GM23338 (cell line): ENCODE data around the gene TUFT1. TPM values are rescaled to one million over a fixed set of nuclear protein-coding genes. Genes with fewer than 3 reads are reported as not detected.

Experiments
- ATAC-seq: fragments of 200-7000 bp; cut with Tn5 transposase; 3 replicates; pipeline ENCODE4 v1.9.1; 2020
- DNase-seq: peaks from one replicate; pipeline ENCODE4 v3.0.0-alpha.2; 2015; ENCODE audit warnings: low spot score
- H2AFZ ChIP-seq: fragments of 200-600 bp; sonication (generic); 2 replicates; pipeline ENCODE4 v1.8.0; 2016; ENCODE audit warnings: antibody characterized with exemption, mild to moderate bottlenecking, moderate library complexity
- H3F3A ChIP-seq: fragments of 200-600 bp; sonication (generic); replicated peaks from 2 replicates; pipeline ENCODE4 v1.8.0; 2017; ENCODE audit warnings: antibody characterized with exemption, mixed run types, low read depth
- H3K27ac ChIP-seq: fragments of 200-600 bp; sonication (generic); 2 replicates; pipeline ENCODE4 v1.6.1; 2016; ENCODE audit warnings: low read depth
- H3K27me3 ChIP-seq: fragments of 200-600 bp; sonication (generic); 2 replicates; pipeline ENCODE4 v1.8.0; 2016; ENCODE audit warnings: mild to moderate bottlenecking, mixed run types, moderate library complexity; ENCODE audit not compliant: insufficient read depth
- H3K36me3 ChIP-seq: fragments of 200-600 bp; sonication (generic); 2 replicates; pipeline ENCODE4 v1.8.0; 2016; ENCODE audit warnings: mild to moderate bottlenecking; ENCODE audit not compliant: insufficient read depth
- H3K4me1 ChIP-seq: fragments of 200-600 bp; sonication (generic); 2 replicates; pipeline ENCODE4 v1.8.0; 2016; ENCODE audit warnings: mild to moderate bottlenecking, moderate library complexity; ENCODE audit not compliant: insufficient read depth
- H3K4me2 ChIP-seq: fragments of 200-600 bp; sonication (generic); 2 replicates; pipeline ENCODE4 v1.7.1; 2017; ENCODE audit warnings: mixed run types
- H3K4me3 ChIP-seq: fragments of 200-600 bp; sonication (generic); 2 replicates; pipeline ENCODE4 v1.6.1; 2016; ENCODE audit warnings: mixed run types
- H3K79me2 ChIP-seq: fragments of 200-600 bp; sonication (generic); replicated peaks from 2 replicates; pipeline ENCODE4 v1.8.0; 2017; ENCODE audit warnings: mild to moderate bottlenecking; ENCODE audit not compliant: insufficient read depth
- H3K9me2 ChIP-seq: fragments of 200-600 bp; sonication (generic); 2 replicates; pipeline ENCODE4 v1.8.0; 2017; ENCODE audit not compliant: insufficient read depth
- H4K20me1 ChIP-seq: fragments of 200-600 bp; sonication (generic); replicated peaks from 2 replicates; pipeline ENCODE4 v1.8.0; 2017; ENCODE audit warnings: mild to moderate bottlenecking; ENCODE audit not compliant: insufficient read depth
- H3K27ac Mint-ChIP-seq: 2 replicates; pipeline ENCODE4 v1.8.0; 2020; ENCODE audit warnings: inconsistent platforms, mild to moderate bottlenecking, moderate library complexity, mixed read lengths
- H3K27me3 Mint-ChIP-seq: 3 replicates; pipeline ENCODE4 v1.8.0; 2022; ENCODE audit warnings: low read depth, mild to moderate bottlenecking, moderate library complexity, mixed read lengths, inconsistent platforms; ENCODE audit not compliant: insufficient read depth, poor library complexity
- H3K36me3 Mint-ChIP-seq: 3 replicates; pipeline ENCODE4 v1.8.0; 2021; ENCODE audit warnings: low read depth, mild to moderate bottlenecking, inconsistent platforms, moderate library complexity, mixed read lengths
- H3K4me1 Mint-ChIP-seq: 3 replicates; pipeline ENCODE4 v1.8.0; 2020; ENCODE audit warnings: mild to moderate bottlenecking, inconsistent platforms, mixed read lengths
- H3K4me3 Mint-ChIP-seq: 3 replicates; pipeline ENCODE4 v1.8.0; 2021; ENCODE audit warnings: moderate library complexity, mild to moderate bottlenecking, inconsistent platforms, mixed read lengths
- H3K9me3 Mint-ChIP-seq: 3 replicates; pipeline ENCODE4 v1.8.0; 2020; ENCODE audit warnings: moderate library complexity, mild to moderate bottlenecking, inconsistent platforms, mixed read lengths
- CREB1 ChIP-seq: fragments of 250-450 bp; sonication (Bioruptor Pico); IDR thresholded peaks from 2 replicates; pipeline ENCODE4 v1.5.0; 2020; ENCODE audit warnings: low read depth, mild to moderate bottlenecking, moderate library complexity
- EZH2 ChIP-seq: fragments of 200-600 bp; sonication (generic); IDR thresholded peaks from one replicate; pipeline ENCODE4 v1.8.0; 2017; ENCODE audit warnings: antibody characterized with exemption, mild to moderate bottlenecking, low read depth; ENCODE audit not compliant: unreplicated experiment
- EZH2phosphoT487 ChIP-seq: fragments of 200-600 bp; sonication (generic); IDR thresholded peaks from one replicate; pipeline ENCODE4 v1.8.1; 2018; ENCODE audit warnings: antibody characterized with exemption; ENCODE audit not compliant: unreplicated experiment
- POLR2AphosphoS5 ChIP-seq: IDR thresholded peaks from 2 replicates; pipeline ENCODE4 v1.6.1; 2016; ENCODE audit warnings: antibody characterized with exemption, low read depth
- STAT1 ChIP-seq: IDR thresholded peaks from one replicate; pipeline ENCODE4 v1.6.1; 2016; ENCODE audit warnings: antibody characterized with exemption; ENCODE audit not compliant: unreplicated experiment
- ZNF114 ChIP-seq: fragments of 250-450 bp; sonication (Bioruptor Pico); IDR thresholded peaks from 2 replicates; pipeline ENCODE4 v1.5.0; 2020; ENCODE audit warnings: mild to moderate bottlenecking, moderate library complexity
- polyA plus RNA-seq: library from polyadenylated mRNA; unstranded; fragments of >200 nt; fragmentation: Nextera tagmentation; extraction: Ambion mirVana; gene quantifications from 2 replicates; pipeline ENCODE4 v1.2.1, GENCODE V29; 2016
- total RNA-seq: library from RNA; depleted of rRNA; stranded (reverse); fragments of >200 nt; shearing (Covaris generic); gene quantifications from 2 replicates; pipeline ENCODE4 v1.2.3, GENCODE V29; 2014
- TF ChIP-seq, protein P1 (sequence below): IDR thresholded peaks from one replicate; pipeline ENCODE4 v1.6.1; 2018; ENCODE audit warnings: antibody characterized with exemption; ENCODE audit not compliant: unreplicated experiment
- TF ChIP-seq, protein P2 (sequence below): fragments of 250-450 bp; sonication (Bioruptor Pico); IDR thresholded peaks from 2 replicates; pipeline ENCODE4 v1.5.0; 2020; ENCODE audit warnings: mild to moderate bottlenecking, moderate library complexity

TUFT1 gene
- total and polyA plus RNA-seq, 2 experiments from 2014 or later = 6.0 to 11.9 TPM

DNA sequence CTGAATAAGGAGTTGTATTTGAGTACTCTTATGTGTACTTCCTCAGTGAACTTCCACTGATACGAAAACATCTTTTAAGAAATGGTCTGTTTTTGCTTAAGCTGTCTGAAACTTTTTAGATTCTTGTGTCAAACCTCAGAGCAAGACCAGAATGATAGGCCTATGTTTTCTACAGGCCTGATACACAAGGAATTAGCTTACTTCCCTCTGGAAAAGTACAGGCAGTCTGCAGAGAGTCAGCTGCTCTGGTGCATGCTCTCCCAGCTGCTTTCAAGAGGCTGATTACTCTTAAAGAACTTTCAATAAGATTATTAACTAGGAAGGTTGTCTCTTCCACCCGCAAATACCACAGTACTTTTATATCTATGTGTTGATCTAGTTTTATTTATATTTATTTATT lies 81.2 kb downstream of the TUFT1 start:
- Histone ChIP-seq H3K36me3 (no peaks in the 10 kb centered on the region), H3K27ac (no peak overlapping the region), H3K4me2 (no peak overlapping the region), H3K4me1 (peaks cover 9% of the 10 kb centered on the region), H2AFZ (no peak overlapping the region), H3K4me3 (no peak overlapping the region), H3K9me2 (no peaks in the 10 kb centered on the region), H3K27me3 (no peaks in the 10 kb centered on the region), H3F3A (no peaks in the 10 kb centered on the region), H4K20me1 (peaks cover 23% of the 10 kb centered on the region), H3K79me2 (peaks cover 97% of the 10 kb centered on the region)
- no peak for TF ChIP-seq POLR2AphosphoS5
- no peak for TF ChIP-seq STAT1
- TF ChIP-seq, protein P1, sequence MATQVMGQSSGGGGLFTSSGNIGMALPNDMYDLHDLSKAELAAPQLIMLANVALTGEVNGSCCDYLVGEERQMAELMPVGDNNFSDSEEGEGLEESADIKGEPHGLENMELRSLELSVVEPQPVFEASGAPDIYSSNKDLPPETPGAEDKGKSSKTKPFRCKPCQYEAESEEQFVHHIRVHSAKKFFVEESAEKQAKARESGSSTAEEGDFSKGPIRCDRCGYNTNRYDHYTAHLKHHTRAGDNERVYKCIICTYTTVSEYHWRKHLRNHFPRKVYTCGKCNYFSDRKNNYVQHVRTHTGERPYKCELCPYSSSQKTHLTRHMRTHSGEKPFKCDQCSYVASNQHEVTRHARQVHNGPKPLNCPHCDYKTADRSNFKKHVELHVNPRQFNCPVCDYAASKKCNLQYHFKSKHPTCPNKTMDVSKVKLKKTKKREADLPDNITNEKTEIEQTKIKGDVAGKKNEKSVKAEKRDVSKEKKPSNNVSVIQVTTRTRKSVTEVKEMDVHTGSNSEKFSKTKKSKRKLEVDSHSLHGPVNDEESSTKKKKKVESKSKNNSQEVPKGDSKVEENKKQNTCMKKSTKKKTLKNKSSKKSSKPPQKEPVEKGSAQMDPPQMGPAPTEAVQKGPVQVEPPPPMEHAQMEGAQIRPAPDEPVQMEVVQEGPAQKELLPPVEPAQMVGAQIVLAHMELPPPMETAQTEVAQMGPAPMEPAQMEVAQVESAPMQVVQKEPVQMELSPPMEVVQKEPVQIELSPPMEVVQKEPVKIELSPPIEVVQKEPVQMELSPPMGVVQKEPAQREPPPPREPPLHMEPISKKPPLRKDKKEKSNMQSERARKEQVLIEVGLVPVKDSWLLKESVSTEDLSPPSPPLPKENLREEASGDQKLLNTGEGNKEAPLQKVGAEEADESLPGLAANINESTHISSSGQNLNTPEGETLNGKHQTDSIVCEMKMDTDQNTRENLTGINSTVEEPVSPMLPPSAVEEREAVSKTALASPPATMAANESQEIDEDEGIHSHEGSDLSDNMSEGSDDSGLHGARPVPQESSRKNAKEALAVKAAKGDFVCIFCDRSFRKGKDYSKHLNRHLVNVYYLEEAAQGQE = no peak
- TF ChIP-seq EZH2phosphoT487 = no peak
- no peak for TF ChIP-seq ZNF114 (CRISPR knock-in tag)
- TF ChIP-seq CREB1 (CRISPR knock-in tag) = no peak
- TF ChIP-seq EZH2 = no peak
- TF ChIP-seq, protein P2, sequence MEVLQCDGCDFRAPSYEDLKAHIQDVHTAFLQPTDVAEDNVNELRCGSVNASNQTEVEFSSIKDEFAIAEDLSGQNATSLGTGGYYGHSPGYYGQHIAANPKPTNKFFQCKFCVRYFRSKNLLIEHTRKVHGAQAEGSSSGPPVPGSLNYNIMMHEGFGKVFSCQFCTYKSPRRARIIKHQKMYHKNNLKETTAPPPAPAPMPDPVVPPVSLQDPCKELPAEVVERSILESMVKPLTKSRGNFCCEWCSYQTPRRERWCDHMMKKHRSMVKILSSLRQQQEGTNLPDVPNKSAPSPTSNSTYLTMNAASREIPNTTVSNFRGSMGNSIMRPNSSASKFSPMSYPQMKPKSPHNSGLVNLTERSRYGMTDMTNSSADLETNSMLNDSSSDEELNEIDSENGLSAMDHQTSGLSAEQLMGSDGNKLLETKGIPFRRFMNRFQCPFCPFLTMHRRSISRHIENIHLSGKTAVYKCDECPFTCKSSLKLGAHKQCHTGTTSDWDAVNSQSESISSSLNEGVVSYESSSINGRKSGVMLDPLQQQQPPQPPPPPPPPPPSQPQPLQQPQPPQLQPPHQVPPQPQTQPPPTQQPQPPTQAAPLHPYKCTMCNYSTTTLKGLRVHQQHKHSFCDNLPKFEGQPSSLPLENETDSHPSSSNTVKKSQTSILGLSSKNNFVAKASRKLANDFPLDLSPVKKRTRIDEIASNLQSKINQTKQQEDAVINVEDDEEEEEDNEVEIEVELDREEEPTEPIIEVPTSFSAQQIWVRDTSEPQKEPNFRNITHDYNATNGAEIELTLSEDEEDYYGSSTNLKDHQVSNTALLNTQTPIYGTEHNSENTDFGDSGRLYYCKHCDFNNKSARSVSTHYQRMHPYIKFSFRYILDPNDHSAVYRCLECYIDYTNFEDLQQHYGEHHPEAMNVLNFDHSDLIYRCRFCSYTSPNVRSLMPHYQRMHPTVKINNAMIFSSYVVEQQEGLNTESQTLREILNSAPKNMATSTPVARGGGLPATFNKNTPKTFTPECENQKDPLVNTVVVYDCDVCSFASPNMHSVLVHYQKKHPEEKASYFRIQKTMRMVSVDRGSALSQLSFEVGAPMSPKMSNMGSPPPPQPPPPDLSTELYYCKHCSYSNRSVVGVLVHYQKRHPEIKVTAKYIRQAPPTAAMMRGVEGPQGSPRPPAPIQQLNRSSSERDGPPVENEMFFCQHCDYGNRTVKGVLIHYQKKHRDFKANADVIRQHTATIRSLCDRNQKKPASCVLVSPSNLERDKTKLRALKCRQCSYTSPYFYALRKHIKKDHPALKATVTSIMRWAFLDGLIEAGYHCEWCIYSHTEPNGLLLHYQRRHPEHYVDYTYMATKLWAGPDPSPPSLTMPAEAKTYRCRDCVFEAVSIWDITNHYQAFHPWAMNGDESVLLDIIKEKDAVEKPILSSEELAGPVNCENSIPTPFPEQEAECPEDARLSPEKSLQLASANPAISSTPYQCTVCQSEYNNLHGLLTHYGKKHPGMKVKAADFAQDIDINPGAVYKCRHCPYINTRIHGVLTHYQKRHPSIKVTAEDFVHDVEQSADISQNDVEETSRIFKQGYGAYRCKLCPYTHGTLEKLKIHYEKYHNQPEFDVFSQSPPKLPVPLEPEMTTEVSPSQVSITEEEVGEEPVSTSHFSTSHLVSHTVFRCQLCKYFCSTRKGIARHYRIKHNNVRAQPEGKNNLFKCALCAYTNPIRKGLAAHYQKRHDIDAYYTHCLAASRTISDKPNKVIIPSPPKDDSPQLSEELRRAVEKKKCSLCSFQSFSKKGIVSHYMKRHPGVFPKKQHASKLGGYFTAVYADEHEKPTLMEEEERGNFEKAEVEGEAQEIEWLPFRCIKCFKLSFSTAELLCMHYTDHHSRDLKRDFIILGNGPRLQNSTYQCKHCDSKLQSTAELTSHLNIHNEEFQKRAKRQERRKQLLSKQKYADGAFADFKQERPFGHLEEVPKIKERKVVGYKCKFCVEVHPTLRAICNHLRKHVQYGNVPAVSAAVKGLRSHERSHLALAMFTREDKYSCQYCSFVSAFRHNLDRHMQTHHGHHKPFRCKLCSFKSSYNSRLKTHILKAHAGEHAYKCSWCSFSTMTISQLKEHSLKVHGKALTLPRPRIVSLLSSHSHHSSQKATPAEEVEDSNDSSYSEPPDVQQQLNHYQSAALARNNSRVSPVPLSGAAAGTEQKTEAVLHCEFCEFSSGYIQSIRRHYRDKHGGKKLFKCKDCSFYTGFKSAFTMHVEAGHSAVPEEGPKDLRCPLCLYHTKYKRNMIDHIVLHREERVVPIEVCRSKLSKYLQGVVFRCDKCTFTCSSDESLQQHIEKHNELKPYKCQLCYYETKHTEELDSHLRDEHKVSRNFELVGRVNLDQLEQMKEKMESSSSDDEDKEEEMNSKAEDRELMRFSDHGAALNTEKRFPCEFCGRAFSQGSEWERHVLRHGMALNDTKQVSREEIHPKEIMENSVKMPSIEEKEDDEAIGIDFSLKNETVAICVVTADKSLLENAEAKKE (CRISPR knock-in tag) = no peak
- DNase-seq = no peak
- Mint-ChIP-seq H3K4me3 (no peak overlapping the region), H3K4me1 (peaks cover 21% of the 10 kb centered on the region), H3K36me3 (peaks cover 3% of the 10 kb centered on the region; the same call in 2 of the 3 replicates), H3K9me3 (no peaks in the 10 kb centered on the region), H3K27ac (peak overlapping the region; percentile 71; the same call in 1 of the 2 replicates), H3K27me3 (peaks cover 3% of the 10 kb centered on the region)
- no peak for ATAC-seq
